K562 treated with DMSO at 1 percent for 48 hours (cell line): ENCODE data around the gene FAIM2. TPM values are rescaled to one million over a fixed set of nuclear protein-coding genes. Genes with fewer than 3 reads are reported as not detected.

Experiments used
- total RNA-seq: library from RNA; unstranded; fragments of 300-600 nt; gene quantifications from 2 replicates; pipeline ENCODE4 v1.2.3, GENCODE V29; 2022; ENCODE audit warnings: low replicate concordance; ENCODE audit errors: extremely low read depth

The FAIM2 gene
- total RNA-seq = not detected in 2 replicates

GRCh38 chr12:49903700-49904423 lies at the start of gene FAIM2:
Gene FAIM2, minus strand, starts transcription at chr12:49903900. Its CDS starts 108 bp downstream, at chr12:49903792.

GRCh38 chr12:49950273-49951251 lies 46.9 kb upstream of the FAIM2 start, which contains the start of gene AQP2:
Gene AQP2, plus strand, starts transcription at chr12:49950737. Its CDS starts 94 bp downstream, at chr12:49950831.

GRCh38 chr12:49842519-49843352 lies 61.0 kb downstream of the FAIM2 start, which contains the start of gene BCDIN3D:
Gene BCDIN3D, minus strand, starts transcription at chr12:49843106. Its CDS starts 19 bp downstream, at chr12:49843087.

GRCh38 chr12:49828133-49829091 lies 75.3 kb downstream of the FAIM2 start, which contains the start of gene NCKAP5L:
Gene NCKAP5L, minus strand, starts transcription at chr12:49828413. Its CDS starts 24,369 bp downstream, at chr12:49804044.

Other genes with a start within 250 kb of the FAIM2 start
- gene FMNL3, start 196.5 kb downstream of the FAIM2 start, total RNA-seq = not detected in 2 replicates
- 294 TPM in 1 of 2 replicates, not detected in the other for gene TMBIM6, start 162.3 kb downstream of the FAIM2 start, total RNA-seq
- not detected in 2 replicates for gene NCKAP5L, start 75.5 kb downstream of the FAIM2 start, total RNA-seq
- not detected in 2 replicates for gene BCDIN3D, start 60.8 kb downstream of the FAIM2 start, total RNA-seq
- gene AQP2, start 46.8 kb upstream of the FAIM2 start, total RNA-seq = not detected in 2 replicates
- gene AQP5, start 58.0 kb upstream of the FAIM2 start, total RNA-seq = not detected in 2 replicates
- not detected in 2 replicates for gene AQP6, start 69.0 kb upstream of the FAIM2 start, total RNA-seq
- not detected in 2 replicates for gene RACGAP1, start 121.6 kb upstream of the FAIM2 start, total RNA-seq
- not detected in 2 replicates for gene ASIC1, start 153.7 kb upstream of the FAIM2 start, total RNA-seq
- gene SMARCD1, start 181.4 kb upstream of the FAIM2 start, total RNA-seq = not detected in 2 replicates
- not detected in 2 replicates for gene GPD1, start 200.1 kb upstream of the FAIM2 start, total RNA-seq
- not detected in 2 replicates for gene COX14, start 208.3 kb upstream of the FAIM2 start, total RNA-seq